NCI-H146 treated with DMSO at 0.1 percent for 48 hours (cell line): Measurements from ENCODE around the gene ZBTB24.

Source experiments
- DNase-seq: peaks from one replicate; lab custom pipeline; 2025; ENCODE audit not compliant: unreplicated experiment; lab: John Stamatoyannopoulos, UW

Gene ZBTB24

DNA sequence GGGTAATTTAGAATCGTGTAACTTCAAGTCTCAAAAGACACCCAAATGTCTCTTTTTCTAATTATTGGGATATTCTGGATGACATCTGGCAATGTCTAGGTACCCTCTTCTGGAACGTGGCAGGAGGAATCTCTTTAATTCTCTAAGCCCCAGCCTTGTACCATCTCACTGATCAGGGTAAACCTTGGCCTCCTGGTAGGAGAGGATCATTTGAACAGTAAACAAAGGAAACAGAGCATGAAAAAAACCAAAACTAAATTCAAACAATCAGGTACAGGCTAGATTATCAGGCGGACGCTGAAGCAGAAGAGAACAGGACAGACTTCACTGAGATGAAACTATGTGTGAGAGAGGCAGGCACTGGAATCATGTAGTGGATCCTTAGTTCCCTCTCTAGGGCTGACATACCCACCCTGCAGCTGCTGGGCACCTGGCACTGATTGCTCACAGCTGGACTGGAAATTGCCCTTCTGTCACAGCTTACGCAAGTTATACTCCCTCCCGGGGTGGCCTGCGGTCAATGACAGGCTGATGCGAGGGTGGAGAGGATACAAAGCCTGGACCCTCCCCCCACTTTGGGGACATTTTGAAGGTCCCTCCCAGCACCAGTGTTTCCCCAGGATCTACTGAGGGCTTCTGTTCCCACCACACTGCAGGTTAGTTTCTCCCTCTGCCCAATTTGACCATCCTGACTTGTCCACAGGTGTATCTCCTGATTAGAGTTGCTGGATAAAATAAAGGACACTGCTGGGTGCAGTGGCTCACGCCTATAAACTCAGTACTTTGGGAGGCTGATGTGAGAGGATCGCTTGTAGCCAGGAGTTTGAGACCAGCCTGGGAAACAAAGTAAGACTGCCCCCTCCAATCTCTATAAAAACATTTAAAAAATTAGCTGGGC lies 20.6 kb upstream of the ZBTB24 start:
- peak; percentile 54 for DNase-seq

- no peak for DNase-seq
Observed at GRCh38 chr6:109498936-109499335, 15.9 kb upstream of the ZBTB24 start.

DNA sequence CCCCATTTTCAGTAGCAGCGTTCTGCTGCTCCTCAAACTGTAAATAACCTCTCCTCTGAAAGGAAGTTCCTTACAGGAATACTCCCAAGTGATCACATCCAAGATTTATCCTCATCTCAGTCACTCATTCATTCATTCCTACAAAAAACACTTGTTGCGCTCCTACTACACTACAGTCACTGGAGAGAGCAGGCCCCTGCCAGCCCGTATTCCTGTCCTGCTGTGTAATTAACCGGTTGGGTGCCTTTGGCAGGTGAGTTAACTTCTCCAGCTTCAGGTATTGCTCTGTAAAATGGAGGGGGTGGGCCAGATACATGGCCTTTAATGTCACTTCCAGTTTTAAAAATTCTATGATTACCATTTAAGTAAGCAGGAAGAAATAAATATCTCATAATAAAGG lies 15.0 kb upstream of the ZBTB24 start:
- peak; percentile 45 for DNase-seq

DNA sequence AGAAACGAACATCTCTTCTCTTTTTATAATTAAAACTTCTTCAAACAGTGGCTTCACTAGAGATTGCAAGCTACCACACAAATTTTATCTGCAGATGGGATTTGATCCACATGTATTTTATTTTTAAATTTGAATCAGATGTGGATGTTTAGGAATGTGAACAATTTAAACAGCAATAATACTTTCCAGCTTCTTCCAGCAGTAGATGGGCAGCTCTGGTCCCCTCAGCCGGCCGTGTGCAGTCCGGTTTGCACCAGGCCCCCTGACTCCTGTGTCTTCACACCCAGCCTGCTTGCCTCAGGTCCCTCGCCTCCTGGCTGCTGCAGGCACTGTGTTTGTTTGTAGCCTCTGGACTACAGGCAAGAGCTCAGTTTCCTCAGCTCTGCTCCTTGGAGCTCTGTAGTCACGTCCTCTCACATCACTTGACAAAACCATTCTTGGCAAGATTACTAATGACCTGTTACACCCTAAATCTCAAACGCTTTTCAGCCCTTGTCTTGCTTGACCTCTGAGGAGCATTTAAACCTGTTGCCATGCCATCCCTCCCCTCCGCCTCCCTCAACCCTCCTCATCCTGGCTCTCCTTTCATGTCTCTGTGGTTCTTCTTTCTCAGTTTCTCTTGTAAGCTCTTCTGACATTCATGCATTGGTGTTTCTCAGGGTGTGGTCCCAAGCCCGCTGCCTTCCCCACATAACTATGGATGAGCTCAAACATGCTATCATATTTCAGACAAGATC lies 13.2 kb upstream of the ZBTB24 start:
- DNase-seq, result no peak

DNA sequence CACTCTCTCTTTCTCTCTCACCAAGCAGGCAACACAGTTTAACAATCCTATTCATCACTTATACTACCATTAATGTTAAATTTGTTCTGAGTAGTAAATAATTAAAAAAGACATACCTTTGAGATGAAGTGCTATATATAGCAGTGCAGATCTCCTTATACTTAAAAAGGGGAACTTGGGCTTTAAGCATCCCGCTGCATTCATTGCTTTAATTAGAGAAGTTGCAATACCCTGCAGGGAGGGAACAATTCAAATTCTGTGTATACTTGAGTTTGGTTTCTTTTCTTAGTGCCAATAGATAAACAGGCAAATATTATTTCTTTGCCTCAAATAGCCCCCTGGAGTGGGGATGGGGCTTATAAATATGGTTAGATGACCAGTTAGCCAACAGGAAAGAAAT lies 10.8 kb upstream of the ZBTB24 start:
- no peak for DNase-seq

DNA sequence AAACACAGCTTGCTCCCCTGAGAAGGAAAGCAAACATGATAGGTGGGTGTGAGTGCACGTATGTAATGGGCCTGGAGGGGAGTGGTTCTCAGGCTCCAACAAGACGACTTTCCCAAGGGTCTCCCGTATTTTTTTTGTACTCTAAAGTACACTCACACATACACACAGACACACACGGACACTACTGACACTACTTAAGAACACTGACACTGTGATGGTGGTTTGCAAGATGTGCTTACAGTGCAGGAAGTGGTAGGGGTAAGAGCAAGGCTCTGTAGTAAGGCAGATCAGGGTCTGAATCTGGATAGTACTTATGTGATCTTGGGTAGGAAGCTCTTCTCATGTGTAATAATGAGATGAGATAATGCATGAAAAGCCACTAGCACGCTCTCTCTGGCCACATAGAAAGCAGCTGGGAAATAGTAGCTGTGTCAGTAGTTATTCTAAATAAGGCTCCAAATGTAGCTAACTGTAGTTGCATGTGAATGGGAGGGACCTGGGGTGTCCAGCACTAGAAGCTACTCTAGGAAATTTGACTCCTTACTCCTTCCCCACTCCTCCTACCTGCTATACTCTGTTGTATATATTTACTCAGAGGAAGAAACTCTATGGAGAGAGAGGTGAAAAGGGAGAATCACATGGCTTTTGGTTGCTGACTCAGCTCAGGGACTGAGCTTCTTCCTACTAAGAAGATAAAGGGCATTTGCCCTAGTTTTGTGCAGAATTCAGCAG lies 8.4 kb upstream of the ZBTB24 start:
- DNase-seq, result no peak

DNA sequence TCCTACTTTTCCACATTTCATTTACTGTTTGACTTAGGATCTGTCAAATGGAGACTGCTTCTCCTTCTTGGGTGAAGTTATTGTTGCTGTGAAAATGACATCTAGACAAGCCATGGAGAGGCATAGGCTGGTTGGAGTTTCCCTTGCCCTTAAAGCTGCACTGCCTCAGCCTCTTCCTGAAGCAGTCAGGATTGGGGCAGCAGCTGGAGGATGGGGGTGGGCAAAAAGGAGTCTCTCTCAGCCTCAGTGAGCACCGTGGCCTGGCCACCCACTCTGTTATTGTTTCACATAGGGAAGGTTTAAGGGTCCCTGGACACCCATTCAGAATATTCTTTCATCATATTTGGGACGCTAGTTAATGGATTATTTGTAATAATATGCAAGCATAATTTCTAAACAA lies 7.7 kb upstream of the ZBTB24 start:
- DNase-seq, result no peak

- no peak for DNase-seq
Observed at GRCh38 chr6:109488001-109488400, 5.0 kb upstream of the ZBTB24 start.

DNA sequence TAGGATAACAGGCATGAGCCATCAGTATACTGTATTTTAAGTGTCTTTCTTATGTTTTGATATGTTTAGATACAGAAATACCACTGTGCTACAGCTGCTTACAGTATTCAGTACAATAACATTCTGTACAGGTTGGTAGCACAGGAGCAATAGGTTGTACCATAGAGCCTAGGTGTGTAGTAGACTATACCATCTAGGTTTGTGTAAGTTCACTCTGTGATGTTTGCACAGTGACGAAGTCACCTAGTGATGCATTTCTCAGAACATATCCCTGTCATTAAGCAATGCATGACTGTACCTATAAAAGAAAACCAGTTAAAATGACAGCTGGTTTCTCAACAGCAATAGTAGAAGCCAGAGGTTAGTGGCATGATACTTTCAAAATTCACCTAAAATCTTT lies 3.0 kb upstream of the ZBTB24 start:
- no peak for DNase-seq

DNA sequence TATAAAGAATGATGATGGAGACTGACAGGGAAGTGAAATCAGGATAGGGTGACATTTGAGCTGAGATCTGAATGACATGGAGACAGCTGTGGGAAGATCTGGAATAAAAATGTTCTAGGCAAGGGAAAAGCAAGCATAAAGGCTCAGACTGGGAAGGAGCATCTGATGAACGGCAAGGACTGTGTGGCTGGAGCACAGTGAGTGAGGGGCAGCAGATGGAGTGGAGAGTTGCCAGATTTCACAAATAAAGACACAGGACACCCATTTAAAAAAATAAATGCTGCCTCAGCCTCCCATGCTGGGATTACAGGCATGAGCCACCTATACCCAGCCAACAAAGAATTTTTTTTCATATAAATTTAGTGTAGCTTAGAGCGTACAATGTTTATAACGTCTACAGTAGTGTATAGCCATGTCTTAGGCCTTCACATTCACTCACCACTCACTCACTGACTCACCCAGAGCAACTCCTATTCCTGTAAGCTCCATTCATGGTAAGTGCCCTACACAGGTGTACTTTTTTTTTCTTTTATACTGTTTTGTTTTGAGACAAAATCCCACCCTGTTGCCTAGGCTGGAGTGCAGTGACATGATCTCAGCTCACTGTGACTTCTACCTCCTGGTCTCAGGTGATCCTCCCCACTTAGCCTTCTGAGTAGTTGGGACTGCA lies 2.4 kb upstream of the ZBTB24 start:
- DNase-seq, result no peak

- DNase-seq, result no peak
Observed at GRCh38 chr6:109484122-109484521, 1.1 kb upstream of the ZBTB24 start.

GRCh38 chr6:109483735-109484057 lies 677 bp upstream of the ZBTB24 start:
- peak; percentile 44 for DNase-seq

- DNase-seq, result no peak
Observed at GRCh38 chr6:109480993-109481480, 2.0 kb downstream of the ZBTB24 start.

GRCh38 chr6:109478841-109479624 lies 4.0 kb downstream of the ZBTB24 start:
- no peak for DNase-seq

GRCh38 chr6:109478222-109478805 lies 4.7 kb downstream of the ZBTB24 start:
- DNase-seq, result no peak

GRCh38 chr6:109477725-109478124 lies 5.3 kb downstream of the ZBTB24 start:
- DNase-seq, result no peak

GRCh38 chr6:109477184-109477583 lies 5.8 kb downstream of the ZBTB24 start:
- DNase-seq, result no peak

GRCh38 chr6:109475625-109476024 lies 7.4 kb downstream of the ZBTB24 start:
- no peak for DNase-seq

GRCh38 chr6:109474995-109475394 lies 8.0 kb downstream of the ZBTB24 start:
- no peak for DNase-seq

DNA sequence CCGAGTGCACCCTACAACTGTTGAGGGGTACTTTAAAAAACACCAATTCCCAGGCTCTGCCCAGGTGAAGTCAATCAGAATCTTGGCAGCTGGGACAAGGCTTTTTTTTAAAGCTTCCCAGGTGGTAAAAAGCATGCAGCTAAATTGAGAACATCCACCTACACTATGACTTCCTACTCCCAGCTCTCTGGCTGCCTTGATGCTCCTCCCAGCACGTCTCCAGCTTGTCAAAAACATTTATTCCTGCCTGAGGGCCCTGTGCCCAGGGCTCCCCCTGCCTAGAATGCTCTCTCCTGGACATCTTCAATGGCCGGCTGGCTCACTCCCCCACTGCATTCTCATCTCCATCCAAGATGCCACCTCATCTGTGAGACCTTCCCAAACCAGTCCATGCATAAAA lies 9.9 kb downstream of the ZBTB24 start:
- DNase-seq, result no peak
